HepG2 (cell line): ENCODE data around the gene GDNF. TPM values are rescaled to one million over a fixed set of nuclear protein-coding genes. Genes with fewer than 3 reads are reported as not detected.

Experiments
- BCL3 ChIP-seq: sonication (generic); formaldehyde crosslinking; IDR thresholded peaks from 2 replicates; pipeline ENCODE4 v1.5.1; 2020; ENCODE audit warnings: mild to moderate bottlenecking, missing genetic modification reagents, moderate library complexity
- BCL6 ChIP-seq: IDR thresholded peaks from 2 replicates; pipeline ENCODE4 v1.6.1; 2016; ENCODE audit warnings: missing genetic modification reagents, missing compliant biosample characterization
- CERS6 ChIP-seq: sonication (generic); formaldehyde crosslinking; IDR thresholded peaks from 2 replicates; pipeline ENCODE4 v1.5.0; 2020; ENCODE audit warnings: missing genetic modification reagents
- HOXA9 ChIP-seq: sonication (generic); formaldehyde crosslinking; IDR thresholded peaks from 2 replicates; pipeline ENCODE4 v1.8.1; 2022; ENCODE audit warnings: missing genetic modification reagents, mild to moderate bottlenecking, moderate library complexity, borderline replicate concordance
- HOXD1 ChIP-seq: sonication (generic); formaldehyde crosslinking; IDR thresholded peaks from 2 replicates; pipeline ENCODE4 v1.5.0; 2020; ENCODE audit warnings: missing genetic modification reagents
- MEIS2 ChIP-seq: sonication (generic); formaldehyde crosslinking; IDR thresholded peaks from 2 replicates; pipeline ENCODE4 v1.9.0; 2021; ENCODE audit warnings: mild to moderate bottlenecking, missing genetic modification reagents
- NAIF1 ChIP-seq: sonication (generic); formaldehyde crosslinking; IDR thresholded peaks from 2 replicates; pipeline ENCODE4 v1.5.0; 2020; ENCODE audit warnings: mild to moderate bottlenecking, missing genetic modification reagents, borderline replicate concordance
- SIN3A ChIP-seq: IDR thresholded peaks from 2 replicates; pipeline ENCODE4 v1.6.1; 2011; ENCODE audit warnings: low read depth, mild to moderate bottlenecking, control low read depth, low read length, borderline replicate concordance
- TCF12 ChIP-seq, 2 experiments: fragments of 450-650 bp in 1 of 2; sonication (generic) in 1 of 2; formaldehyde crosslinking in 1 of 2; IDR thresholded peaks; 2 replicates each; pipeline versions ENCODE4 v1.6.1 to v1.8.0; 2017 to 2022; ENCODE audit warnings: antibody characterized with exemption in 1 of 2, mild to moderate bottlenecking in 1 of 2, missing genetic modification reagents in 1 of 2, moderate library complexity in 1 of 2
- ZBTB14 ChIP-seq: sonication (generic); formaldehyde crosslinking; IDR thresholded peaks from 2 replicates; pipeline ENCODE4 v1.4.0; 2020; ENCODE audit warnings: missing genetic modification reagents
- ZC3H13 ChIP-seq: sonication (generic); formaldehyde crosslinking; IDR thresholded peaks from 2 replicates; pipeline ENCODE4 v1.8.1; 2023; ENCODE audit warnings: mild to moderate bottlenecking, missing genetic modification reagents, moderate library complexity
- ZFP91 ChIP-seq: sonication (generic); formaldehyde crosslinking; IDR thresholded peaks from 2 replicates; pipeline ENCODE4 v1.9.0; 2022; ENCODE audit warnings: missing genetic modification reagents, mild to moderate bottlenecking, borderline replicate concordance
- ZFY ChIP-seq: sonication (generic); formaldehyde crosslinking; IDR thresholded peaks from 2 replicates; pipeline ENCODE4 v1.4.0; 2020; ENCODE audit warnings: missing genetic modification reagents
- ZMYM4 ChIP-seq: sonication (generic); formaldehyde crosslinking; IDR thresholded peaks from 2 replicates; pipeline ENCODE4 v1.8.1; 2023; ENCODE audit warnings: mild to moderate bottlenecking, missing genetic modification reagents
- ZNF136 ChIP-seq: sonication (generic); formaldehyde crosslinking; IDR thresholded peaks from 2 replicates; pipeline ENCODE4 v1.8.1; 2022; ENCODE audit warnings: low read depth, mild to moderate bottlenecking, moderate library complexity, missing genetic modification reagents
- ZNF160 ChIP-seq: sonication (generic); formaldehyde crosslinking; IDR thresholded peaks from 2 replicates; pipeline ENCODE4 v1.8.0; 2022; ENCODE audit warnings: mild to moderate bottlenecking, inconsistent platforms, missing genetic modification reagents
- ZNF274 ChIP-seq: sonication (generic); formaldehyde crosslinking; IDR thresholded peaks from 2 replicates; pipeline ENCODE4 v1.5.1; 2020; ENCODE audit warnings: mild to moderate bottlenecking, missing genetic modification reagents
- ZNF484 ChIP-seq: sonication (generic); formaldehyde crosslinking; IDR thresholded peaks from 2 replicates; pipeline ENCODE4 v1.5.1; 2020; ENCODE audit warnings: mild to moderate bottlenecking, low read depth, missing genetic modification reagents, borderline replicate concordance
- ZNF543 ChIP-seq: sonication (generic); formaldehyde crosslinking; IDR thresholded peaks from 2 replicates; pipeline ENCODE4 v1.4.0; 2020; ENCODE audit warnings: mild to moderate bottlenecking, missing genetic modification reagents
- ZNF572 ChIP-seq: sonication (generic); formaldehyde crosslinking; IDR thresholded peaks from 2 replicates; pipeline ENCODE4 v1.5.1; 2020; ENCODE audit warnings: mild to moderate bottlenecking, missing genetic modification reagents
- ZNF746 ChIP-seq: sonication (generic); formaldehyde crosslinking; IDR thresholded peaks from 2 replicates; pipeline ENCODE4 v1.8.0; 2022; ENCODE audit warnings: mild to moderate bottlenecking, missing genetic modification reagents
- ZNF766 ChIP-seq: sonication (generic); formaldehyde crosslinking; IDR thresholded peaks from 2 replicates; pipeline ENCODE4 v1.5.0; 2020; ENCODE audit warnings: missing genetic modification reagents, borderline replicate concordance
- ZNF850 ChIP-seq: sonication (generic); formaldehyde crosslinking; conservative IDR thresholded peaks from 2 replicates; pipeline ENCODE4 v1.9.0; 2021; ENCODE audit warnings: mild to moderate bottlenecking, missing genetic modification reagents
- ZNF878 ChIP-seq: sonication (generic); formaldehyde crosslinking; IDR thresholded peaks from 2 replicates; pipeline ENCODE4 v1.8.1; 2023; ENCODE audit warnings: mild to moderate bottlenecking, missing genetic modification reagents, moderate library complexity
- polyA plus RNA-seq, 8 experiments: library from polyadenylated mRNA; depleted of rRNA in 3 of 8; stranded (reverse) in 7 of 8; unstranded in 1 of 8; fragments of >200 nt; fragmentation: Illumina TruSeq in 4 of 8; extraction: Trizol in 4 of 8; gene quantifications; 2 replicates each; pipeline versions ENCODE4 v1.2.1 to v1.2.3, GENCODE V29; 2011 to 2016; ENCODE audit warnings: low read depth in 4 of 8, missing spikeins in 1 of 8, mixed read lengths in 1 of 8; ENCODE audit not compliant: insufficient read depth in 1 of 8
- total RNA-seq, 5 experiments: library from RNA; depleted of rRNA; stranded (reverse); fragments of >200 nt; fragmentation: Illumina TruSeq; extraction: Trizol; gene quantifications; 2 replicates each; pipeline ENCODE4 v1.2.3, GENCODE V29; 2016; ENCODE audit warnings: low read depth in 1 of 5

Gene GDNF
- total and polyA plus RNA-seq, 2 of the 13 experiments (the other 11 are each of a cell fraction or from before 2014, with no cell fraction given): 0.24 to 0.46 TPM

GRCh38 chr5:37840053-37841034 lies 503 bp upstream of the GDNF start (continued):
- no peak for TF ChIP-seq SIN3A
- peak; percentile 65; the same call in 1 of the 2 replicates for TF ChIP-seq HOXD1
- no peak for TF ChIP-seq ZNF850
- no peak for TF ChIP-seq BCL3 (CRISPR knock-in tag)
- no peak for TF ChIP-seq ZC3H13 (CRISPR knock-in tag)
- TF ChIP-seq ZNF878 (CRISPR knock-in tag): 0 out of 2 replicates have a peak, but pooled peaks have one; percentile 24
- no peak for TF ChIP-seq HOXA9
- 0 out of 2 replicates have a peak, but pooled peaks have one; percentile 35 for TF ChIP-seq ZNF766 (CRISPR knock-in tag)
- TF ChIP-seq MEIS2 (CRISPR knock-in tag): 0 out of 2 replicates have a peak, but pooled peaks have one; percentile 43
- no peak for TF ChIP-seq ZNF274 (CRISPR knock-in tag)
- TF ChIP-seq ZBTB14 (CRISPR knock-in tag): 0 out of 2 replicates have a peak, but pooled peaks have one; percentile 22
- TF ChIP-seq NAIF1 (CRISPR knock-in tag): peak; percentile 41; the same call in 1 of the 2 replicates
- no peak; the same call in 1 of the 2 replicates for TF ChIP-seq ZNF543 (CRISPR knock-in tag)
- TF ChIP-seq ZNF484: no peak
- TF ChIP-seq ZNF572 (CRISPR knock-in tag): no peak
- TF ChIP-seq ZNF160 (CRISPR knock-in tag): no peak
- peak; percentile 56; the same call in 1 of the 2 replicates for TF ChIP-seq ZMYM4 (CRISPR knock-in tag)
- TF ChIP-seq TCF12 (IDR thresholded peaks at IDR 0.05): no peak
- no peak for TF ChIP-seq TCF12 (CRISPR knock-in tag; IDR thresholded peaks at IDR 0.05)
- peak; percentile 36; the same call in 1 of the 2 replicates for TF ChIP-seq BCL6 (CRISPR knock-in tag)
- peak; percentile 63 for TF ChIP-seq ZFY (CRISPR knock-in tag)
- peak; percentile 35; the same call in 1 of the 2 replicates for TF ChIP-seq ZNF746
- TF ChIP-seq ZFP91: peak; percentile 75; the same call in 1 of the 2 replicates
- no peak for TF ChIP-seq CERS6 (CRISPR knock-in tag)
- 0 out of 2 replicates have a peak, but pooled peaks have one; percentile 51 for TF ChIP-seq ZNF136 (CRISPR knock-in tag)
